ENCODE data around the gene PSMB5.

DNA sequence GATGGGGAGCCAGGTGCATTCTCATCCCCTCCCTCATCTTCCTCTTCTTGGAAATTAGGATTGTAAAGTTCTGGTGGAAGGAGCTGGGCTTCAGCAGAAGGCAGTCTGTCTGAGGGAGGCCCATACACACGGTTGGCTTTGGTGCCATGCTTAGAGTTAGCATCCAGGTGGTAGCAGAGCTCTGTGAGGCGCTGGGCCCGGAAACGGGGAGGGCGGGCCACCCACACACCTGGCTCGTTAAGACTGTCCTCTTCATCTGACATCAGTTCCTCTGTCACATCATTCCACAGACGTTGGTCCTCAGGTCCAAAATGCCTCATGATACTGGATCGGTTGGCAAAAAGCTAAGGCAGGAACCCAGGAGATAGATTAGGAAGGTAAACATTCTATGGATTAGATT is 47.4 kb downstream of the PSMB5 start:
- TF ChIP-seq TARDBP (IDR thresholded peaks at IDR 0.05) = no peak
- TF ChIP-seq LEF1 (IDR thresholded peaks at IDR 0.05; ENCODE audit: borderline replicate concordance) = no peak
- TF ChIP-seq, protein P1, sequence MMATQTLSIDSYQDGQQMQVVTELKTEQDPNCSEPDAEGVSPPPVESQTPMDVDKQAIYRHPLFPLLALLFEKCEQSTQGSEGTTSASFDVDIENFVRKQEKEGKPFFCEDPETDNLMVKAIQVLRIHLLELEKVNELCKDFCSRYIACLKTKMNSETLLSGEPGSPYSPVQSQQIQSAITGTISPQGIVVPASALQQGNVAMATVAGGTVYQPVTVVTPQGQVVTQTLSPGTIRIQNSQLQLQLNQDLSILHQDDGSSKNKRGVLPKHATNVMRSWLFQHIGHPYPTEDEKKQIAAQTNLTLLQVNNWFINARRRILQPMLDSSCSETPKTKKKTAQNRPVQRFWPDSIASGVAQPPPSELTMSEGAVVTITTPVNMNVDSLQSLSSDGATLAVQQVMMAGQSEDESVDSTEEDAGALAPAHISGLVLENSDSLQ (IDR thresholded peaks at IDR 0.05) = no peak
- no peak for TF ChIP-seq BHLHE40 (IDR thresholded peaks at IDR 0.05; ENCODE audit: borderline replicate concordance)
- no peak for TF ChIP-seq ARNT (IDR thresholded peaks at IDR 0.05)
- TF ChIP-seq SUZ12 (IDR thresholded peaks at IDR 0.05) = no peak
- no peak for TF ChIP-seq NFRKB (IDR thresholded peaks at IDR 0.05)
- TF ChIP-seq CTBP1 (IDR thresholded peaks at IDR 0.05; ENCODE audit: borderline replicate concordance) = no peak
- no peak for TF ChIP-seq HDGF (IDR thresholded peaks at IDR 0.05; ENCODE audit: borderline replicate concordance)
- no peak for TF ChIP-seq L3MBTL2 (conservative IDR thresholded peaks at IDR 0.05)
- TF ChIP-seq SP1 (IDR thresholded peaks at IDR 0.05) = no peak
